ENCODE measurements around the gene ANKRD39. TPM values are rescaled to one million over a fixed set of nuclear protein-coding genes. Genes with fewer than 3 reads are reported as not detected.

ANKRD39 gene
- total and polyA plus RNA-seq, 12 donors, result 9.2 to 49.5 (median 22.5) TPM

GRCh38 chr2:96801786-96802595 is 55.8 kb downstream of the ANKRD39 start:
- Histone ChIP-seq H3K36me3 (replicated peaks in 1 of 2) (peaks cover 0 to 12% of the 10 kb centered on the region in 2 donors), H3K4me3 (no peak overlapping the region), H3K27ac (no peak overlapping the region), H3K4me1 (replicated peaks in 1 of 2) (peaks cover 0 to 8% of the 10 kb centered on the region in 2 donors), H3K9me3 (replicated peaks in 1 of 3) (no peaks in the 10 kb centered on the region), H3K27me3 (no peaks in the 10 kb centered on the region)
- intact Hi-C loops (cut with DNase I), result no loop called here
- WGBS, 4 donors, result 78 to 89% (median 81%) methylated on average over 7 to 10 of the region's 10 CpGs
- TF ChIP-seq, protein P1, sequence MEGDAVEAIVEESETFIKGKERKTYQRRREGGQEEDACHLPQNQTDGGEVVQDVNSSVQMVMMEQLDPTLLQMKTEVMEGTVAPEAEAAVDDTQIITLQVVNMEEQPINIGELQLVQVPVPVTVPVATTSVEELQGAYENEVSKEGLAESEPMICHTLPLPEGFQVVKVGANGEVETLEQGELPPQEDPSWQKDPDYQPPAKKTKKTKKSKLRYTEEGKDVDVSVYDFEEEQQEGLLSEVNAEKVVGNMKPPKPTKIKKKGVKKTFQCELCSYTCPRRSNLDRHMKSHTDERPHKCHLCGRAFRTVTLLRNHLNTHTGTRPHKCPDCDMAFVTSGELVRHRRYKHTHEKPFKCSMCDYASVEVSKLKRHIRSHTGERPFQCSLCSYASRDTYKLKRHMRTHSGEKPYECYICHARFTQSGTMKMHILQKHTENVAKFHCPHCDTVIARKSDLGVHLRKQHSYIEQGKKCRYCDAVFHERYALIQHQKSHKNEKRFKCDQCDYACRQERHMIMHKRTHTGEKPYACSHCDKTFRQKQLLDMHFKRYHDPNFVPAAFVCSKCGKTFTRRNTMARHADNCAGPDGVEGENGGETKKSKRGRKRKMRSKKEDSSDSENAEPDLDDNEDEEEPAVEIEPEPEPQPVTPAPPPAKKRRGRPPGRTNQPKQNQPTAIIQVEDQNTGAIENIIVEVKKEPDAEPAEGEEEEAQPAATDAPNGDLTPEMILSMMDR (IDR thresholded peaks at IDR 0.05), result no peak
- no peak for TF ChIP-seq POLR2A (IDR thresholded peaks at IDR 0.05)
- no peak for DNase-seq

GRCh38 chr2:96801005-96801785 is 56.6 kb downstream of the ANKRD39 start:
- no peak for TF ChIP-seq POLR2A (IDR thresholded peaks at IDR 0.05)
- TF ChIP-seq, protein P1 (IDR thresholded peaks at IDR 0.05), result peak; percentile 75 to 93 (median 88)

GRCh38 chr2:96800061-96801004 is 57.5 kb downstream of the ANKRD39 start:
- DNase-seq, result no peak
- H3K27me3 ChIP-seq, result no peaks in the 10 kb centered on the region
- H3K36me3 ChIP-seq (replicated peaks in 1 of 2), result peaks cover 0 to 12% of the 10 kb centered on the region in 2 donors
- H3K27ac ChIP-seq, result no peak overlapping the region
- TF ChIP-seq, protein P1 (IDR thresholded peaks at IDR 0.05), result no peak
- TF ChIP-seq POLR2A (IDR thresholded peaks at IDR 0.05), result no peak
- intact Hi-C loops (cut with DNase I), result no loop called here
- H3K4me1 ChIP-seq (replicated peaks in 1 of 2), result peaks cover 0 to 8% of the 10 kb centered on the region in 2 donors
- H3K4me3 ChIP-seq, result no peak overlapping the region
- WGBS, 4 donors, result 75 to 92% (median 86%) methylated on average over 12 to 27 of the region's 27 CpGs
- H3K9me3 ChIP-seq (replicated peaks in 1 of 3), result no peaks in the 10 kb centered on the region

More at GRCh38 chr2:96801005-96801785, 56.6 kb downstream of the ANKRD39 start:
- no peak overlapping the region for H3K27ac ChIP-seq
- WGBS, 4 donors, result 36 to 57% (median 43%) methylated on average over 8 to 15 of the region's 15 CpGs
- intact Hi-C loops (cut with DNase I), result no loop called here
- peaks cover 0 to 12% of the 10 kb centered on the region in 2 donors for H3K36me3 ChIP-seq (replicated peaks in 1 of 2)
- no peaks in the 10 kb centered on the region for H3K27me3 ChIP-seq
- H3K9me3 ChIP-seq (replicated peaks in 1 of 3), result no peaks in the 10 kb centered on the region
- peak; percentile 74 to 93 (median 82) for DNase-seq
- no peak overlapping the region for H3K4me3 ChIP-seq
- peaks cover 0 to 8% of the 10 kb centered on the region in 2 donors for H3K4me1 ChIP-seq (replicated peaks in 1 of 2)

Data from adrenal gland (tissue), 12 donors.